Measurements from ENCODE around the gene ZNF565.
"Not testable (repeated sequence)": the region's sequence is repeated elsewhere in the genome, so short reads cannot be mapped to it uniquely, and the experiment has no call there.

The ZNF565 gene

DNA sequence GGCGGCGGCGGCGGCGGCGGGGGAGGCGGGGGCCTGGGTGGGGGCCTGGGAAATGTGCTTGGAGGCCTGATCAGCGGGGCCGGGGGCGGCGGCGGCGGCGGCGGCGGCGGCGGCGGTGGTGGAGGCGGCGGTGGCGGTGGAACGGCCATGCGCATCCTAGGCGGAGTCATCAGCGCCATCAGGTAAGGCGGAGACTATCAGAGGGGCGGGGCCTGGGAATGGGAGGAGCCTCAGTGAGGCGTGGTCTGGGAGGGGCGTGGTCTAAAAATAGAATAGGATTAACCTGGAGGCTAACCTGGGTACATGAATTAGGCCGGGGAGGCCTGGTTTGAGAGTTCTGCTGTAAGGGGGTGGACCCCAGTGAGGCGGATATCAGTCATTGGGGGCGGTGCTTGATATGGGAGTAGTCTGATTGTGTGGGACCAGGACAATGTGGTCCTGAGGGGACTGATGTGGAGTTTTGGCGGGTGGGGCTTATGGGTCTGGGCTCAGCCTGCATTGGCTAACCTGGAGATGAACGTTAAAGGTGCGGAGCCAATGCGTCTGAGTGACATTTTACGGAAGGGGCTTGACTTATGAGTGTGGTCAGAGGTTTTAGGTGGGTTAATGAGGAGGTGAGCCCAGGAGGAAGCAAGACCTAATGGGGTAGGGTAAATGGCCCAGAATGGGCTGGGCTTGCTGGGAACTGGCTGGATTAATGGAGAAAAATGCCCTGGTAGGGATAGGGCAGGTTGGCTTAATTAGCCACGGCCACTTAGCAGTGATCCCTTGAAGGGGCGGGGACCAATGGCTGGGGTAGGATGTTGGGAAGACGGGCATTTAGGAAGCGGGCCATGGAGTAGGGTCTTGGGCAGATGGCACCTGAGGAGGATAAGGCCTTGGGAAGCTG, 73.2 kb downstream of the ZNF565 start:
- peak; percentile 96 for DNase-seq (ENCODE audit: low spot score)
- TF ChIP-seq, protein P1, sequence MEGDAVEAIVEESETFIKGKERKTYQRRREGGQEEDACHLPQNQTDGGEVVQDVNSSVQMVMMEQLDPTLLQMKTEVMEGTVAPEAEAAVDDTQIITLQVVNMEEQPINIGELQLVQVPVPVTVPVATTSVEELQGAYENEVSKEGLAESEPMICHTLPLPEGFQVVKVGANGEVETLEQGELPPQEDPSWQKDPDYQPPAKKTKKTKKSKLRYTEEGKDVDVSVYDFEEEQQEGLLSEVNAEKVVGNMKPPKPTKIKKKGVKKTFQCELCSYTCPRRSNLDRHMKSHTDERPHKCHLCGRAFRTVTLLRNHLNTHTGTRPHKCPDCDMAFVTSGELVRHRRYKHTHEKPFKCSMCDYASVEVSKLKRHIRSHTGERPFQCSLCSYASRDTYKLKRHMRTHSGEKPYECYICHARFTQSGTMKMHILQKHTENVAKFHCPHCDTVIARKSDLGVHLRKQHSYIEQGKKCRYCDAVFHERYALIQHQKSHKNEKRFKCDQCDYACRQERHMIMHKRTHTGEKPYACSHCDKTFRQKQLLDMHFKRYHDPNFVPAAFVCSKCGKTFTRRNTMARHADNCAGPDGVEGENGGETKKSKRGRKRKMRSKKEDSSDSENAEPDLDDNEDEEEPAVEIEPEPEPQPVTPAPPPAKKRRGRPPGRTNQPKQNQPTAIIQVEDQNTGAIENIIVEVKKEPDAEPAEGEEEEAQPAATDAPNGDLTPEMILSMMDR (IDR thresholded peaks at IDR 0.05; ENCODE audit: extremely low read depth, insufficient read depth, missing control alignments): no peak
- in situ Hi-C loops (cut with MboI; ENCODE audit: low pct_unique_long_range_greater_than_20kb, low sequenced_read_pairs, unreplicated experiment): no loop called here

DNA sequence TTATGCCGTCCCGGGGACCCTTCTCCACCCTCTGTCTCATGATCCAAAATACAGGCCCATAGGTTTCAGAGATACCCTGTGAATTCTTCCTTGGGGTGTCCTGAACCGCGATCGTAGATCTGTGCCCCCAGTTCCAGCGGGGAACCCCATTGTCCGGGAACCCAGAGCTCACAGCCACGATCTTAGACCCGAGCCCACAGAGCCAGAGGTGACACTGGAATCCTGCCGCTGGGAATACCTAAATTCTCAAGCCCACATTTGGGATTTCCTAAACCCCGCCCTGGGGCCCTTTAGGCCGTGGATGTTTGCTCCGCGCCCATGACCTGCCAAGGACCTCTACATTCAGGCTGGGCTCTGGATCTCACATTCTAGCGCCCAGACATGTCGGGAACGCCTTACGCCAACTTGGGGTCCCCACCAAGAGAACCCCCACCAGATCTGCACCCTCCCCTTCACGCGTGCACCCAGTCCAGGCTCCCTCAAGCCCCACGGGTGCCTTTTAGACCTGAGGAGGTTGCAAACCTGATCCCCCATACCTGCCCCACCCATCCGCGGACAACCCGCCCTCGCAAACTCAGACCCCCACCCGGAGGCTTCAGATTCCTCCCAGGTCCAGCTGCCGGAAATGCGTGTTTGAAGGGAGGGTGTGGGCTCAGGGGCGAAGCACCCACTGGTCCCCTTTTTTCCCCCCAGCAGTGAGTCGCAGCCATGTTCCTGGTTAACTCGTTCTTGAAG, 74.0 kb downstream of the ZNF565 start:
- in situ Hi-C loops (cut with MboI; ENCODE audit: low pct_unique_long_range_greater_than_20kb, low sequenced_read_pairs, unreplicated experiment): no loop called here
- DNase-seq (ENCODE audit: low spot score): peak; percentile 90
- TF ChIP-seq, protein P1 (IDR thresholded peaks at IDR 0.05; ENCODE audit: extremely low read depth, insufficient read depth, missing control alignments): no peak

DNA sequence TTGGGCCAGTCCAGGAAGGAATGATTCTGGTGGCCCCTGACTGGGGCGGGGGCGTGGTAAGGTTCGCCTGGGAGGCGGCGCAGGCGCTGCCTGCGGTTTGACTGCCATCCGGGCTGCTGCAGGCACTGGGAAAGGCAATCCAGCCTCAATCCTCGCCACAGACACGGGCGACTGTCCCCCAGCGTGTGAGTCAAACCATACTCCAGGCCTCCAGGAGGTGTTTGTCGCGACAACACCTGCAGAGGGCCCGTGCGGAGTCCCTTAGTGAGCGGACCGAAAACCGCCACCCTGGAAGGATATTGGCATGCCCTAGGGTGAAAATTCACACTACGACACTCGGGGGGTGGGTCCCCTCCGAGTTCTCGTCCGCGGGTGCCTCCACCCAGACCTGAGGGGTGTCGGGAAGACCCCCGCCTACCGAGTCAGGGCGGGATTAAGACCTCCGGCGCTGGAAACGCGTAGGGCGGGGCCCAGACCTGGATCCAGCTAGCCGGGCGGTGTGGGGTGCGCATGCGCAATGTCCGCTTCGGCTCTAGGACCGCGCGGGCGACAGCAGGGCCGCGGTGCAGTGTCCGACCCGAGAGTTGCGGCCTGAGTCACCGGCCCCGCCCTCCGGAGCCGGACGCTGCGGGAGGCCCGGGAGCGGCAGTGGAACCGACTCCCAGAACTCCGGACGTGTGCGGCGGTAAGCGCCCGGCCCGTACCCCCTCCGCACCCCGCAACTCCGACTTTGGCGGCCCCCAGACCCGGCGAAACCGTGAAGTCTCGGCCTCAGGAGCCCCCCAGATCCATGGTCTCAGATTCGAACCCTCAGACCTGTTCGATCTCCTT, 74.8 kb downstream of the ZNF565 start, which contains the start of gene CAPNS1:
Gene CAPNS1 (plus strand): TSS at position 594 of the 831 bp plus-strand sequence. CDS start 946 bp downstream, outside the sequence.
- in situ Hi-C loops (cut with MboI; ENCODE audit: low pct_unique_long_range_greater_than_20kb, low sequenced_read_pairs, unreplicated experiment): no loop called here
- DNase-seq (ENCODE audit: low spot score): peak; percentile 98
- TF ChIP-seq, protein P1 (IDR thresholded peaks at IDR 0.05; ENCODE audit: extremely low read depth, insufficient read depth, missing control alignments): no peak

DNA sequence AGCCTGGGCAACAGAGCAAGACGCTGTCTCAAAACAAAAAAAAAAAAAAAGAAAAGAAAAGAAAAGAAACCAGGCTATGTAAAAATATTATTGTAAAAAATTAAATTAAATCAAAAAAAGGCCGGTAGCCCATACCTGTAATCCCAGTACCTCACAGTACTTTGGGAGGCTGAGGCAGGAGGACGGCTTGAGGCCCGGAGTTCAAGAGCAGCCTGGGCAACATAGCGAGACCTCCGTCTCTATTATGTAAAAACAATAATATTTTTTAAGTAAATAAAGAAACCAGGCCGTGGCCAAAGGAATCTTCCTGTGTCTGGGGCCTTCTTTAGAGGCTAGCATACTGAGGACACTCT, 75.4 kb downstream of the ZNF565 start:
- in situ Hi-C loops (cut with MboI; ENCODE audit: low pct_unique_long_range_greater_than_20kb, low sequenced_read_pairs, unreplicated experiment): no loop called here
- TF ChIP-seq, protein P1 (IDR thresholded peaks at IDR 0.05; ENCODE audit: extremely low read depth, insufficient read depth, missing control alignments): no peak
- DNase-seq (ENCODE audit: low spot score): no peak

DNA sequence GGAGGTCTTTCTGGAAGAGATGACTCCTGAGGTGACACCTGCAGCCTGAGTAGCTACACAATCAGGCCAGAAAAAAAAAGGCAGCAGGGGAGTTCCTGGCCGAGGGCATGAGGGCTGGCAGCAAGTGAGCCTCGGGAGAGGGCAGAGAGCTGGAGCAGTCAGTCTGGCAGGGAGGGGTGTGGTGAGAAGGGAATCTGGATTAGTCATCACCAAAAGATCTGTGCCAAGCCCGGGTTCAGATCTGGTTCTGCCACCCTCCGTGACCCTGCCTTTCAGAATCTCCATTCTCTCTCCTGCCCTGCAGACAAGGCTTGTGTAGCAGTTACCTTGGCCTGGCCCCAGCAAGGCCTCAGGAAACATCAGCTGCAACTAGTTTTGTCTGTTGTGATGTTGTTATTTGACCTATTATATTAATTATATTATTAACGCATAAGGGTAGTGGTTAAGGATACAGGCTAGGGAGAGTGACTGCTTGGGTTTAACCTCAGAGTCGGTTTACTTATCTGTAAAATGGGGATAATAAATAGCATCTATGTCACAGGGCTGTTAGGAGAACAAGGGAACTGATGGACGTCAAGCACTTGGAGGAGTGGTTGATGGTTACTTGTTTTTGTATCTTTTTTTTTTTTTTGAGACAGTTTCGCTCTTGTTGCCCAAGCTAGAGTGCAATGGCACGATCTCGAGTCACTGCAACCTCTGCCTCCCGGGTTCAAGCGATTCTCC, 77.3 kb downstream of the ZNF565 start:
- no peak for DNase-seq (ENCODE audit: low spot score)
- TF ChIP-seq, protein P1 (IDR thresholded peaks at IDR 0.05; ENCODE audit: extremely low read depth, insufficient read depth, missing control alignments): no peak
- in situ Hi-C loops (cut with MboI; ENCODE audit: low pct_unique_long_range_greater_than_20kb, low sequenced_read_pairs, unreplicated experiment): no loop called here

DNA sequence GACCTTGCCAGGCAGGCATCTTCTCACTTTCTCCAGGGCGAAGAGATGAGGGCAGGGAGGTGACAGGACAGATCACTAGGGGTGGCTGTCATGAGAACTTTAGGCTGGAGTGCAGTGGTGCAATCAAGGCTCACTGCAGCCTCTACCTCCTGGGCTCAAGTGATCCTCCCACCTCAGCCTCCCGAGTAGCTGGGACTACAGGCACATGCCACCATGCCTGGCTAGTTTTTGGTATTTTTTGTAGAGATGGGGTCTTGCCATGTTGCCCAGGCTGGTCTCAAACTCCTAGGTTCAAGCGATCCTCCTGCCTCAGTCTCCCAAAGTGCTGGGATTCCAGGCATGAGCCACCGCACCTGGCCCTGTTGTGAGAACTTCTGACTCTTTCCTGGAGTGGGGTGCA, 79.6 kb downstream of the ZNF565 start:
- in situ Hi-C loops (cut with MboI; ENCODE audit: low pct_unique_long_range_greater_than_20kb, low sequenced_read_pairs, unreplicated experiment); DNase-seq (ENCODE audit: low spot score): not testable (repeated sequence)
